Osteocyte (in vitro differentiated cells): Measurements from ENCODE around the gene NEK10. TPM values are rescaled to one million over a fixed set of nuclear protein-coding genes. Genes with fewer than 3 reads are reported as not detected.

Experiments used
- DNase-seq: peaks from one replicate; pipeline ENCODE4 v3.0.0; 2021; ENCODE audit warnings: mixed read lengths; ENCODE audit not compliant: unreplicated experiment; ENCODE audit errors: extremely low spot score
- H3K27ac Mint-ChIP-seq: one replicate; pipeline ENCODE4 v1.8.0; 2021; ENCODE audit warnings: mild to moderate bottlenecking, mixed read lengths; ENCODE audit not compliant: unreplicated experiment
- H3K27me3 Mint-ChIP-seq: one replicate; pipeline ENCODE4 v1.8.0; 2021; ENCODE audit warnings: mixed read lengths; ENCODE audit not compliant: unreplicated experiment
- H3K36me3 Mint-ChIP-seq: one replicate; pipeline ENCODE4 v1.8.0; 2021; ENCODE audit warnings: mixed read lengths; ENCODE audit not compliant: unreplicated experiment
- H3K4me1 Mint-ChIP-seq: one replicate; pipeline ENCODE4 v1.8.0; 2021; ENCODE audit warnings: mixed read lengths; ENCODE audit not compliant: unreplicated experiment
- H3K4me3 Mint-ChIP-seq: one replicate; pipeline ENCODE4 v1.8.0; 2021; ENCODE audit warnings: mild to moderate bottlenecking, moderate library complexity, mixed read lengths; ENCODE audit not compliant: unreplicated experiment
- H3K9me3 Mint-ChIP-seq: one replicate; pipeline ENCODE4 v1.8.0; 2021; ENCODE audit warnings: mixed read lengths; ENCODE audit not compliant: unreplicated experiment
- total RNA-seq: library from RNA; stranded (reverse); gene quantifications from 2 replicates; pipeline ENCODE4 v1.2.1, GENCODE V29; 2021
- TF ChIP-seq, protein P1 (sequence below): fragments of 200-600 bp; sonication (generic); IDR thresholded peaks from 2 replicates; pipeline ENCODE4 v1.5.0; 2021; ENCODE audit warnings: antibody characterized with exemption, mild to moderate bottlenecking, moderate library complexity

The NEK10 gene
- total RNA-seq, 1 donor from 2014 or later, result 6.8 TPM

DNA sequence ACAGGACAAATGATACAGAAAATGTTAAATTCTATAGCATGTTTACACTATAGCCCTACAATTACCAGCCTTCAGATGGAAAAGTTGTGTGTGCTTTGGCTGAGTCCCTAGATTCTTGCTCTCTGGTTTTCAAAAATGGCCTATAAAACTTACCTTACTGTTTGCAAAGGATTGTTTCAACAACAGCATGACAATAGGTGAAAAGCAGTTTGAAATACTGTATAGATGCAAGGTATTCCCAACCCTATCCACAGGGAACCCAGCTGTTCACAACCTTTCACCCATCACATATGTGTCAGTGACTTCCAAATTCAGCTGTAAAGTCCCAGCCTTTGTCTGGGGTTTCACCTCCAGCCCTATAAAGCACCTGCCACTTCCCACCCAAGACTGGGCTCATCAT is 97.3 kb downstream of the NEK10 start:
- no peak overlapping the region for H3K4me3 Mint-ChIP-seq
- H3K36me3 Mint-ChIP-seq, result peaks cover 27% of the 10 kb centered on the region
- H3K27me3 Mint-ChIP-seq, result no peaks in the 10 kb centered on the region
- peaks cover 4% of the 10 kb centered on the region for H3K4me1 Mint-ChIP-seq
- DNase-seq, result no peak
- TF ChIP-seq, protein P1, sequence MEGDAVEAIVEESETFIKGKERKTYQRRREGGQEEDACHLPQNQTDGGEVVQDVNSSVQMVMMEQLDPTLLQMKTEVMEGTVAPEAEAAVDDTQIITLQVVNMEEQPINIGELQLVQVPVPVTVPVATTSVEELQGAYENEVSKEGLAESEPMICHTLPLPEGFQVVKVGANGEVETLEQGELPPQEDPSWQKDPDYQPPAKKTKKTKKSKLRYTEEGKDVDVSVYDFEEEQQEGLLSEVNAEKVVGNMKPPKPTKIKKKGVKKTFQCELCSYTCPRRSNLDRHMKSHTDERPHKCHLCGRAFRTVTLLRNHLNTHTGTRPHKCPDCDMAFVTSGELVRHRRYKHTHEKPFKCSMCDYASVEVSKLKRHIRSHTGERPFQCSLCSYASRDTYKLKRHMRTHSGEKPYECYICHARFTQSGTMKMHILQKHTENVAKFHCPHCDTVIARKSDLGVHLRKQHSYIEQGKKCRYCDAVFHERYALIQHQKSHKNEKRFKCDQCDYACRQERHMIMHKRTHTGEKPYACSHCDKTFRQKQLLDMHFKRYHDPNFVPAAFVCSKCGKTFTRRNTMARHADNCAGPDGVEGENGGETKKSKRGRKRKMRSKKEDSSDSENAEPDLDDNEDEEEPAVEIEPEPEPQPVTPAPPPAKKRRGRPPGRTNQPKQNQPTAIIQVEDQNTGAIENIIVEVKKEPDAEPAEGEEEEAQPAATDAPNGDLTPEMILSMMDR, result no peak
- H3K27ac Mint-ChIP-seq, result no peak overlapping the region
- H3K9me3 Mint-ChIP-seq, result peaks cover 9% of the 10 kb centered on the region

- H3K36me3 Mint-ChIP-seq, result peaks cover 6% of the 10 kb centered on the region
- TF ChIP-seq, protein P1, result no peak
- DNase-seq, result no peak
- peaks cover 6% of the 10 kb centered on the region for H3K4me1 Mint-ChIP-seq
- no peaks in the 10 kb centered on the region for H3K27me3 Mint-ChIP-seq
- H3K4me3 Mint-ChIP-seq, result no peak overlapping the region
- no peak overlapping the region for H3K27ac Mint-ChIP-seq
- no peaks in the 10 kb centered on the region for H3K9me3 Mint-ChIP-seq
These were observed 114.3 kb downstream of the NEK10 start for GRCh38 chr3:27254896-27255295.

GRCh38 chr3:27253831-27254230 is 115.4 kb downstream of the NEK10 start:
- Mint-ChIP-seq H3K9me3 (peaks cover 9% of the 10 kb centered on the region), H3K36me3 (peaks cover 6% of the 10 kb centered on the region), H3K4me3 (no peak overlapping the region), H3K27ac (no peak overlapping the region), H3K27me3 (no peaks in the 10 kb centered on the region), H3K4me1 (peaks cover 6% of the 10 kb centered on the region)
- TF ChIP-seq, protein P1, result peak; percentile 68
- DNase-seq, result no peak

DNA sequence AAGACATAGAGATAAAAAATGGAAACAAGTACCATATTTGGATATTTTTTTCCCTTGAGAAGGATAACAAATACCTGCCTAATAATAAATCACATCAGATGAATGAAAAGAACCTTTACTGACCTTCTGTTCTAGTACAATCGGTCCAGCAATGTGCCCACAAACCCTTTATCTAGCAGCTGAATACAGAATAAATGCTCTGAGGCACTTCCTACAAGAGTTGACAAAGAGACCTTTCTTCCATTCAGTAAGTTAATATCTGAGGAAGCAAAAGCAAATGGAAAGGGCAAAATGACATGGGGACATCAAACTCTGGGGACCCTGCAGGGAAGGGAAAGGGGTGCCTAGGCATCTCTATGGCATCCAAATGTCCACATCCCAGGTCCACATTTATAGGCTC is 115.8 kb downstream of the NEK10 start:
- peaks cover 10% of the 10 kb centered on the region for H3K9me3 Mint-ChIP-seq
- H3K4me3 Mint-ChIP-seq, result no peak overlapping the region
- H3K27ac Mint-ChIP-seq, result no peak overlapping the region
- H3K27me3 Mint-ChIP-seq, result no peaks in the 10 kb centered on the region
- DNase-seq, result no peak
- peaks cover 6% of the 10 kb centered on the region for H3K36me3 Mint-ChIP-seq
- TF ChIP-seq, protein P1, result no peak
- peaks cover 6% of the 10 kb centered on the region for H3K4me1 Mint-ChIP-seq

- DNase-seq, result no peak
- peaks cover 17% of the 10 kb centered on the region for H3K9me3 Mint-ChIP-seq
These were observed 116.5 kb downstream of the NEK10 start for GRCh38 chr3:27252646-27253045.

More at GRCh38 chr3:27252646-27253045, 116.5 kb downstream of the NEK10 start:
- no peak overlapping the region for H3K27ac Mint-ChIP-seq
- H3K27me3 Mint-ChIP-seq, result no peaks in the 10 kb centered on the region
- TF ChIP-seq, protein P1, result no peak
- no peak overlapping the region for H3K4me3 Mint-ChIP-seq
- H3K4me1 Mint-ChIP-seq, result peaks cover 6% of the 10 kb centered on the region
- H3K36me3 Mint-ChIP-seq, result peaks cover 6% of the 10 kb centered on the region
